Glomerular visceral epithelial cell (primary cell): ENCODE results near the gene IRF4.

ENCODE experiments used
- DNase-seq: peaks from one replicate; pipeline ENCODE4 v3.0.0-alpha.2; 2016; ENCODE audit errors: extremely low spot score

The IRF4 gene

GRCh38 chr6:353642-354614 is 37.6 kb upstream of the IRF4 start:
- no peak for DNase-seq

- DNase-seq, result no peak
These were observed 36.8 kb upstream of the IRF4 start for GRCh38 chr6:354631-355280.

GRCh38 chr6:355373-356208 is 36.0 kb upstream of the IRF4 start:
- DNase-seq, result no peak

GRCh38 chr6:356828-357251 is 34.7 kb upstream of the IRF4 start:
- DNase-seq, result no peak

GRCh38 chr6:357261-357790 is 34.2 kb upstream of the IRF4 start:
- no peak for DNase-seq

DNA sequence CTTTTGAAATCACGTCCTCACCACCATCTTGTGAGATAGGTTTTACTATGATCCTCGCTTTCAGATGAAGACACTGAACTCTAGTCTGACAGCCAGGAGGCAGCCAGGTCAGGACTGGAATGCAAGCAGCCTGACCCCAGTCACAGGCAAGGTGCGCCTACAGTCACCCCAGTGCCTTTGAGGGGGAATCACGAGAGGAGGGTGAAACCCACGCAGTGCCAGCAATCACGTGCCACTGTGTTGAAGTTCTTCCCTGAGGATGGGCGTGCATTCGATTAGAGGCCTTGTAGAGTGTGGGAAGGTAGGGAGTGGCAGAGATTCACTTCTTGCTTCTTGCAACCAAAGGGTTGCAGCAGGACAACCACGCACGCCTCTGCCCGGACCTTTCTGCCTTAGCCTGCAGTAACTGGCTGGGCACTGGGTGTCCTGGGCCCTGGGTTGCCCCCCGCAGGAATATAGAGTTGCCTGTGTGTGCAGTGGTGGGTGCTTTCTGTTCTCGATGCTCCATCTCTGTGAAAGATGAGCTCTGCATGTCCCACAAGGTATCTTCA is 33.7 kb upstream of the IRF4 start:
- DNase-seq, result no peak

- no peak for DNase-seq
These were observed 33.1 kb upstream of the IRF4 start for GRCh38 chr6:358432-358831.

DNA sequence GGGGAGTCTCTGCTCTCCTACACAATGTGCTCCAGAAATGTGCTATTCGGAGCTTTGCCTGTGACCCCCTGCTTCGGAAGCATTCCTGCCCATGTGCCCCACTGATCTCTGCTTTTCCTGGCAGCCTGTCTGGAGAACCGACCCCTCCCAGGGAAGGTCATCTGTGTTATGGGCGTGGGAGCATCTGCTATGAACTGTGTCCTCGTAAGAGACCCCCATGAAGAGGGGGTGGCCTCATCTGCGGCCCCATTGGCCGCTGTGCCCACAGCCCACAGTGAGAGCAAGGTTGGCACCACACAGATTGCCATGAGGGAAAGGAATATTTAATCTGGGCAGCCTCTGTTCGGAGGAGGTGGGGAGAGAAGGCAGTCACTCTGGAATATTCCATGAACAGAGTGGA is 32.7 kb upstream of the IRF4 start:
- no peak for DNase-seq

GRCh38 chr6:359261-360035 is 32.1 kb upstream of the IRF4 start:
- DNase-seq, result no peak

DNA sequence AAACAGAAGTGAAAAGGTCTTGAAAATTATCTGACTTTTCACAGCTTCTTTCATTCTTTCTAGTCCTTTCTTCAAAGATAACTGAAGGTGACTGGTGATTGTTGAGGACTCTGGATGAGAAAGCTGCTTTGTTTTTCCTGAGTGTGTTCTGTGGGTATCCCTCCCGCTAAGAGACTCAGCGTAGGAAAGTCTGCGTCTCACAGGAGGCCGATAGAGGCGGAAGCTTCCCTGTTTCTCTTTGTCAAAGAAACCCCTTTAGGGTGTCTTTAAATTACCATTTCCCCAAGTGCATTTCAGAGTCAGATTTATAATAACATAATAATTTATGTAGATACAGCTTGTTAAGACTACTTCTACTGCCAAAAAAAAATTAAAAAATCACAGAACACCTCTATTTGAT is 31.2 kb upstream of the IRF4 start:
- no peak for DNase-seq

GRCh38 chr6:360764-361373 is 30.7 kb upstream of the IRF4 start:
- no peak for DNase-seq

- DNase-seq, result no peak
These were observed 30.0 kb upstream of the IRF4 start for GRCh38 chr6:361411-362132.

- no peak for DNase-seq
These were observed 29.2 kb upstream of the IRF4 start for GRCh38 chr6:362231-362923.

DNA sequence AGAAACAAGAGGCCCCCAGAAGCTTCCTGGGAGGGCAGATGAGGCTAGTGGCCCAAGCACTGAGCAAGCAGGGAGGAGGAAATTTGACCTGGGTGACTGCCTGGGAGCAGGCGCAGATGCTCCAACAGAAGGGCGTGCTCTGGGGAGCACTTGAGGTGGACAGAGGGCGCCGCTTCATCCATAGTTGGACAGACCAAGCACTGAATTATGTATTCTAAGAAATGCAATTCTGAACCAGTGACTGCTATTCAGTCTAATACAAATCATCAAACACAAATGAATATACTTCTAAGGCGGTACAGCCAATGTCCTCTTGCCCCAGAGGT is 28.7 kb upstream of the IRF4 start:
- DNase-seq, result no peak

GRCh38 chr6:363291-363690 is 28.3 kb upstream of the IRF4 start:
- DNase-seq, result no peak

DNA sequence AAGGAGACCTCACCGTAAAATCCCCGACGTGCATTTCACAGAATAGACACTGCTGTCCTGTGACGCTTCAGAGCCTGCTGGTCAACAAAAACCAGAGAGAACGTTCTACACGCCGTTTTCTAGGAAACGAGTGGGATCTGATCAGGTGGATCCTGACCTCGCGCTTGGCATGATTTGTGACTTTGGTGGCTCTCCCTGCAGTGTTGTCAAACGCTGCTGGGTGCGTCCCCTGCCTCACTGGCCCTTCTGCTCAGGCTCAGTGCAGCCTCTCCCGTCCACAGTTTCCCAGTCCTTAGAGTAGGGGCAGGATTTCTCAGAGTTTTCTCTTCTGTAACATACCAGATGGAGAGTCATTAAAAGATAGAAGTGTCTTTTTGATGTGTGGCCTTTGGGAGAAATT is 27.6 kb upstream of the IRF4 start:
- no peak for DNase-seq

- DNase-seq, result peak; percentile 45
These were observed 26.7 kb upstream of the IRF4 start for GRCh38 chr6:364609-365540.

- no peak for DNase-seq
These were observed 25.7 kb upstream of the IRF4 start for GRCh38 chr6:365835-366234.
